Left hindlimb (tissue), 1 donor: ENCODE measurements around the gene CRIP3.
"Not testable (repeated sequence)": the region's sequence is repeated elsewhere in the genome, so short reads cannot be mapped to it uniquely, and the experiment has no call there.

Source experiments
- DNase-seq: peaks from one replicate; pipeline ENCODE4 v3.0.0-alpha.2; 2018

Gene CRIP3

DNA sequence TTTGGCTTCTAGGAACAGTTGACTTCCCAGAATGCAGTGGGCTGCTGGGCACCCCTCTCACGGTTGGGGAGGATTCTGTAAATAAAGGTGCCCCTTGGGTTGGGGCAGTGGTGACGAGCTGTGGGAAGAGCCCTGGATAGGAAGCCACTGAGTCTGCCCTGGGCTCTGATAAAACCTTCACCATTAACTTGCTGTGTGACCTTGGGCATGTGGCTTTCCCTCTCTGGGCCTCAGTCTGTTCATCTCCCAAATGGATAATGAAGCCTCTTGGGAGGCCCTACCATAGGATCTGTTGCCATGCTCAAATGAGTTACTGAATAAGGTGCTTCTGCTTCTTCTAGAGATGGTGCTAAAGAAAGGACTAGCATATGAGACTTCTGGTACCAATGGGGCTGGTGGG is 3.7 kb downstream of the CRIP3 start:
- DNase-seq, result no peak

DNA sequence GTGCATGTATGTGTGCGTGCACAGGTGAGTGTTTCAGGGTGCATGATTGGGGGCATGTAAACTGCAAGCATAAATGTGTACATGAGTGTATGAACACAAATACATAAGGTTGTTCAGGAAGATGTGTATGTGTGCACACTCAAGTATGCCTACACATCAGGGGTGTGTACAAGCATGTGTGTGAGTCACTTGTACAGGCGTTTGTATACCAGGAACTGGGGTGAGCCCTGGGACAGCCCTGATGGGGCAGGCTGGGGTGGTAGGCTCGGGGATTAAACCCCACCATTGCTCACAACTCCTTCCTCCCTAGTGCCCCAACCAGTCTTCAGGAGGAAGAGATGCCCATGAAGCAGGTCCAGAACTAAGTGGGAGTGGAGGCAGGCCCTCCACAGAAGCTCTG is 4.3 kb downstream of the CRIP3 start:
- no peak for DNase-seq

DNA sequence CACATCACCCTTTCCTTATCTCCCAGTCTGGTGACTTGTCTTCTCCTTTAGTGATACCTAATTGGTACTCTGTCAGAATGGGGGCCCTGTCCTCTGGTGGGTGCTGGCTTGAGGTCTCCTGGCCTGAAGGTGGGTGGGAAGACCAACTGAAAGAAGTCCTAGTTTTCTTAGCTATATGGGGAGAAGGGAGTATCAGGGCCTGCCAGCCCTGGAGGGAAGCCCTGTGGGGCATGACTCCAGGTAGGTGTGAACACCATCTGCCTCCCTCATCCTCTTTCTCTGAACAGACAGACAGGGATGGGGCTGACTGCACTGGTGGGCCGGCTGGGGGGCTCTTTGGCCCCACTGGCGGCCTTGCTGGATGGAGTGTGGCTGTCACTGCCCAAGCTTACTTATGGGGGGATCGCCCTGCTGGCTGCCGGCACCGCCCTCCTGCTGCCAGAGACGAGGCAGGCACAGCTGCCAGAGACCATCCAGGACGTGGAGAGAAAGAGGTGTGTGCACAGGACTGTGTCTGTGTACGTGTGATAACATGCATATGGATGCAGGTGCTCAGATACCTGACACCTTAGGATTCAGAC is 4.8 kb downstream of the CRIP3 start:
- DNase-seq, result no peak

DNA sequence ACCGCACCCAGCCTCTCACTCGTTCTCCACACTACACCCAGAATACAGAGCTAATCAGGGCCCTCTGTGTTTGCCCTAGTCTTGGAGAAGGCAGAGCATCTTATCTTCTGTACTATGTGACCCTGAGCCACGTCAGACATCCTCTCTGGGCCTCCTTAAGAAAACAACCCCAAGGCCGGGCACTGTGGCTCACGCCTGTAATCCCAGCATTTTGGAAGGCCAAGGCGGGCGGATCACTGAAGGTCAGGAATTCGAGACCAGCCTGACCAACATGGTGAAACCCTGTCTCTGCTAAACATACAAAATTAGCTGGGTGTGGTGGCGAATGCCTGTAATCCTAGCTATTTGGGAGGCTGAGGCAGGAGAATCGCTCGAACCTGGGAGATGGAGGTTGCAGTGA is 5.6 kb downstream of the CRIP3 start:
- DNase-seq, result not testable (repeated sequence)

DNA sequence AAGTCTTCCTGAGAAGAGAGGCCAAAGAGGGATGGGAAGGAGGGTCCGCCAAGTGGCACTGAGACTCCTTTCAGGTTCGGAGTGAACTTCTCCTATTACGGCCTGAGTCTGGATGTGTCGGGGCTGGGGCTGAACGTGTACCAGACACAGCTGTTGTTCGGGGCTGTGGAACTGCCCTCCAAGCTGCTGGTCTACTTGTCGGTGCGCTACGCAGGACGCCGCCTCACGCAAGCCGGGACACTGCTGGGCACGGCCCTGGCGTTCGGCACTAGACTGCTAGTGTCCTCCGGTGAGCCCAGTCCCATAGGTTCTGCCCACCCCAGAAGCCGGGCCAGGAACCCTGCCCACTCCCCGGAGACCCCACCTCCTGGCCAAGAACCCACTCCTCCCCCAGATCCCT is 6.5 kb downstream of the CRIP3 start:
- no peak for DNase-seq

DNA sequence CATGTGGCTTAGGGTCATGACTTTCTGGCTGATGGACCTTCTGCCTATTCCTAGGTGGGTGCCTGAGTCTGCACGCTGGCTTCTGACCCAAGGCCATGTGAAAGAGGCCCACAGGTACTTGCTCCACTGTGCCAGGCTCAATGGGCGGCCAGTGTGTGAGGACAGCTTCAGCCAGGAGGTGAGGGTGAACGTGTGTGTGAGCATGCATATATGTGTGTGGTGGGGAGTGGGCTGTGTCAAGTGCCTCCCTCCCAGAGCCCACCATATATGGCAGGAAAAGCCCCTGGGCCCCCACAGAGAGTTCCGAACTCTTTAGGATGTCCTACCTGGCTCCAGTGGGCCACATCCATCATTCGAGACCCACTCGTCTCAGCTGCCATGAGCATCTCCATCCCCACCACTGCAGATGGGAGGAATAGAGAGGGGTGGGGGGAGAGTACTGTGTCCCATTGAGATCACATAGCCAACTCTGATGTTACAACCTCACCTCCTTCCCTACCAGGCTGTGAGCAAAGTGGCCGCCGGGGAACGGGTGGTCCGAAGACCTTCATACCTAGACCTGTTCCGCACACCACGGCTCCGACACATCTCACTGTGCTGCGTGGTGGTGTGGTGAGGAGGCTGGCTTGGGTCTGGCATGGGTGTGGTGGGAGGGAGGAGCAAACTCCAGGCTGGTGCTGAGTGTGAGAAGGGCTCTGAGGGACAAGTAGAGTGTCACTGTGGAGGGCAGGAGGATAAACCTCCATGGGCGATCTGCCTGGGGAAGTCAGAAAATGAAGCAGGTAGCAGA is 7.3 kb downstream of the CRIP3 start:
- no peak for DNase-seq

DNA sequence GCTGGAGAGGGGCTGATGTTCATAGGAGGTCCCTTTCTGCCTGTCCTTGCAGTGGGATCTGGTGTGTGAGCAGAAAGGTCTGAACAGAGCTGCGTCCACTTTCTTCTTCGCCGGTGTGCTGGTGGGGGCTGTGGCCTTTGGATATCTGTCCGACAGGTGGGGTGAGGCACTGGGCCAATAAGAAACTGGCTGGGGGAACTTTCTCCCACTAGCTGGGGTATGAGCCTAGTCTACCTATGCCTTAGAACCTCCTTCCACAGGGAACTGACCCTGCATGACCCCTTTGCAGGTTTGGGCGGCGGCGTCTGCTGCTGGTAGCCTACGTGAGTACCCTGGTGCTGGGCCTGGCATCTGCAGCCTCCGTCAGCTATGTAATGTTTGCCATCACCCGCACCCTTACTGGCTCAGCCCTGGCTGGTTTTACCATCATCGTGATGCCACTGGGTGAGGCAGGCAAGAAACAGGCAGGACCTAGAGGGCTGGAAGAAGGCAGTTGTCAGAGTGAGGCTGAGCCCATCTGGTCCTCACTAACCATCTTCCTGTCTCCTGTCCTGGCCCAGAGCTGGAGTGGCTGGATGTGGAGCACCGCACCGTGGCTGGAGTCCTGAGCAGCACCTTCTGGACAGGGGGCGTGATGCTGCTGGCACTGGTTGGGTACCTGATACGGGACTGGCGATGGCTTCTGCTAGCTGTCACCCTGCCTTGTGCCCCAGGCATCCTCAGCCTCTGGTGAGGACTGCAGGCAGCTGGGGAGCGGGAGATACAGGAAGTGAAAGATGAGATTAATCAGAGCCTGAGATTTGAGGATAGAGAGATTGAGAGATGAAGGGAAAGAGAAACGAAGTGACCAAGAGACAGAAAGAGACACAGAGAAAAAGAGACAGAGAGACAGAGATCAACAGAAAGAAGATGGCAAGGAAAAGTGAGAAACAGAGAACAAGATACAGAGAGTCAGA is 9.0 kb downstream of the CRIP3 start:
- DNase-seq, result no peak

DNA sequence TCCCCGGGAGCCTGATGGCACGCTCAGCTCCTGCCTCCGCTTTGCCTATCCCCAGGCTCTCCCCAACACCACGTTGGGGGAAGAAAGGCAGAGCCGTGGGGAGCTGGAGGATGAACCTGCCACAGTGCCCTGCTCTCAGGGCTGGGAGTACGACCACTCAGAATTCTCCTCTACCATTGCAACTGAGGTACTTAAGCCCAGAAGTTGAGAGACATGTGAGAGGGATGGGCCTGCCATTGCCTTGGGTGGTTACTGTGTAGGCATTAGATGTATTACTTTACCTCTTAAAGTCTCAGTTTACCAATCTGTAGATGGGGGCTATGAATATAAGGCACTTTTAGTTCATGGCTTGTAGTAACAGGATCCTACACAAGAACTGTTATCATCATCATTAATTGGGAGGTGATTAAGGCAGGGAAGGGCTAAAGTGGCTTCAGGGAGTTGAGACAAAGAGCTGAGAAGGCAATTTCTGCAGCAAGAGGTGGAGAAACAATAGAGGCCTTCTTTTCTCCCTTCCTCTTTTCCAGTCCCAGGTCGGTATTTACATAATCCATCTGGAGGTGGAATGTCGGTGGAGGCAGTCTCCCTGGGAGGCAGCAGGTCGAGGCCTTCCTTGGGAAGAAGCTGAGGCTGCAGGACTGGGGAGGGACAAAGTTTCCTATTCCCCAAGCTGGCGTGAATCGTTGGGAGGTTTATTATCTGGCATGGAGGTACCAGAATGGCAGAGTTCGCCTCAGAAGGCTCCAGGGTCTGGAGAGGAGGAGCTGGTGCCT is 9.9 kb downstream of the CRIP3 start:
- DNase-seq, result no peak

DNA sequence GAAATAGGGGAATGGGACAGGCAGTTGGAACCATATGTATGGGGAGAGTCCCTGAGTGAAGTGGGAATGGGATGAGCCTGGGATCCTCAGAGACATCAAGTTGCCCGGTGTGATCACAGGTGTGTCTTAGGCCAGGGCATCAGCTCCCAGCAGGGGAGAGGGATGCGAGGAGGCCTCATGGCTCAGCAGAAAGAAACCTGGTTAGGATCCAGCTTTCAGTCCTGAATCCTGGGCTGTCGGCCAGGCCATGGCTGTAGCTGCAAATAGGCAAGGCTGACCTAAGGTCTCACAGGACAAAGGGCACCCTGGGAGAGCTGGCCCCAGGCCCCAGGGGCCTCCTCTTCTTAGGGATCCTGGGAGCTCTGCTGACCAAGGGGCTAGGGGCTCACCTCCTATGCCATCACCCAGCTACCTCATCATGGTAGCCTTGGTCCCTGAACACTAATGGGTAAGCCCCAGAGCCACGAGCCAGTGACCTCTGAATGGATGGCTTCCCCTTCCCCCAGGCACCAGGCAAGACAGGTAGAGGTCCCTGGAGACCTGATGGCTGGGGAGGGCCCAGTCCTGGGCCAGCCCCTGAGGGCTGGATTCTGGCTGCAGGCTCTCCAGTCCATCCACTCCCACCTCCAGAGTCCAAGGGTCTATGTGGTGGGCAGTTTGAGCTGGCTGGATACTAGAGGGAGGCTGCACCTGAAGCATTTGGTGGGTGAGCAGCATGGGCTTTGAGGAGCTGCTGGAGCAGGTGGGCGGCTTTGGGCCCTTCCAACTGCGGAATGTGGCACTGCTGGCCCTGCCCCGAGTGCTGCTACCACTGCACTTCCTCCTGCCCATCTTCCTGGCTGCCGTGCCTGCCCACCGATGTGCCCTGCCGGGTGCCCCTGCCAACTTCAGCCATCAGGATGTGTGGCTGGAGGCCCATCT is 10.7 kb downstream of the CRIP3 start, which contains the start of gene SLC22A7:
SLC22A7 (plus strand) TSS at position 617 of the 921 bp plus-strand sequence; CDS start at position 716, 99 bp downstream.
- no peak for DNase-seq

DNA sequence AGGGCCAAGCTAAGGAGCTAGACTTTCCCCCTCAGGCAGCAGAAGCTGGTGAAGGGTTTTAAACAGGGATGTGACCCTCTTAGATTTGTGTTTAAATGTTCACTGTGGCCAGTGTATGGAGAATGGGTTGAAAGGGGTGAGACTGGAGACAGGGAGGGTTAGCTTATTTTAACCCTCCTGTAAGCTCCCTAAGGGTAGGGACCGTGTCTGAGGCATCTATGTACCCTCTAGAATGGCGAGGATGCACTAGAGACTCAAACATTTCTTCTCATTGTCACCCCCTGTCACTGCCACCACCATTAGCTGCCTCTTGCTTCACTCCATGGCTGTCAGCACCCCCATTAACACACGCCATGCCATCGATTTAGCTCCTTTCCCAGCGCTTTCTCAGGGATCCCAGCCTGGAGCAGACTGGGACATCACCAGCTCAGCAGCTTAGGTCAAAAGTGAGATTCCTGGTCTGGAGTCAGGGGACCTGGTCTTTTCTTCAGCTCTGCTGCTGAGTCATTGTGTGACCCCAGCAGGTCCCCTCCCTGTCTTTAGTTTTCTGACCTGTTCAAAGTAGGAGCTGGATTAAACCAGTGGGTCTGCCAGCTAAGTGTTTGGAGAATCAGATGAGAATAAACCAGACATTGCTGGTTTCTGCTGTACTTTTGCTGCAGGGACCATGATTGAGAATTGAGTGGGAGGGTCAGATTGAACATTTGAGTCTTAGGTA is 11.7 kb downstream of the CRIP3 start:
- DNase-seq, result no peak

DNA sequence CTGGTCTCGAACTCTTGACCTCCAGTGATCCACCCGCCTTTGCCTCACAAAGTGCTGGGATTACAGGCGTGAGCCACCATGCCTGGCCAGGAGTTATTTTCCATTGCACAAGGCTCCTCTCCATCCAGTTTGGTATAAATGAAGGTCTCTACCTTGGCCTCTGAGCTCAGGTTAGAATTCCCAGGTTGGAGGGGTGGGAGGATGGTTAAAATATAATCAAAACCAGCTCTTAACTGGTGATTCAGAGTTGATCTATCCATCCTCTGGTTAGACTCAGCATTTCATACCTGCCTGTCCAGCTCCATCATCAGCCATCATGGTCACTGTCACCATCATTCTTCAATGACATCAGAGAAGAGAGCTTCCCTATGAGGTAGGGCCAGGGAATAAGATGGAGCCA is 13.2 kb downstream of the CRIP3 start:
- no peak for DNase-seq

DNA sequence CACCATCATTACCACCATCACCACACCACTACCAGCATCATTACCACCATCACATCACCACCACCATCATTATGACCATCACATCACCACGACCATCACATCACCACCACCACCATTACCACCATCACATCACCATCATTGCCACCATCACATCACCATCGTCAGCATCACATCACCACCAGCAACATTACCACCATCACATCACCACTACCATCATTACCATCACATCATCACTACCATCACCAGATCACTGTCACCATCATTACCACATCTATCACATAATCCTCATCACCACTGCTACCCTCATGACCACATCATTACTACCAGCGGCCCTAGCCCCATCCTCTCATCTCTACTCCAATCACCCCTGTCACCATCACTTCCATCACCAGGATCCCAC is 14.1 kb downstream of the CRIP3 start:
- DNase-seq, result no peak

DNA sequence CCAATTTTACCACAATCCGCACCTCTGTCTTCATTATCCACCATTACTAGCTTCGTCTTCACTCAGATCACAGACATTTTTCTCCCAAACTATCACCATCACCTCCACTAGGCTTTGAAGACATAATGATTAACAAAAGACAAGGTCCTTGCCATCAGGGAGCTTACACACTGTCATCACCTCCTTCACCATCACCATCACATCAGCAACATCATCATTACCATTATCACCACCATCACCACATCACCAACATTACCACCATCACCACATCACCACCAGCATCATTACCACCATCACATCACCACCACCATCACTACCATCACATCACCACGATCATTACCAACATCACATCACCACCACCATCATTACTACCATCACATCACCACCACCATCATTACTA is 14.9 kb downstream of the CRIP3 start:
- DNase-seq, result no peak

DNA sequence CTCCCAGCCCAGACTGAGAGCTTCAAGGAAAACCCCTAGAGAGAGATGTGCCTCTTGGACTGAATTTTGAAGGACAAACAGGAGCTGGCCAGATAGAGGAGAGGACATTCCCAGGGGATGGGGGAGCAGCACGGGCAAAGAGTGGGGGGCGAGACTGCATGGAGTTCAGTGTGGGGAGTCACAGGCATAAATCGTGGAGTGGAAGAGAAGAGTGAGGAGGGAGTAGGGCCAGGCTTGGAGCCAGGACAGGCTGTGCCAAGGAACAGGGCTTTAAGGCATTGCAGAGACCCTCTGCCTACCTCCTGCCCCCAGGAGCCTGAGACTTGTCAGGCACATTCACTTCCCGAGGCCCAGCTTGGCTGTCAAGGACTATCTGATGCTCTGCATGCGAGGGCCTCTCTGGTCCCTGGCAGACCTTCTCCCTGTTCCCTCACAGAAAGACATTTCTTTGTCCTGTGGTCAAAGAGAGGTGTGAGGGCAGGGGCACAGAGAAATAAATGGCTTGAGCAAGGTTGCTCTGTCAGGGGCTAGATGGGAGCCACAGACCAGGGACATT is 15.8 kb downstream of the CRIP3 start:
- DNase-seq, result no peak

DNA sequence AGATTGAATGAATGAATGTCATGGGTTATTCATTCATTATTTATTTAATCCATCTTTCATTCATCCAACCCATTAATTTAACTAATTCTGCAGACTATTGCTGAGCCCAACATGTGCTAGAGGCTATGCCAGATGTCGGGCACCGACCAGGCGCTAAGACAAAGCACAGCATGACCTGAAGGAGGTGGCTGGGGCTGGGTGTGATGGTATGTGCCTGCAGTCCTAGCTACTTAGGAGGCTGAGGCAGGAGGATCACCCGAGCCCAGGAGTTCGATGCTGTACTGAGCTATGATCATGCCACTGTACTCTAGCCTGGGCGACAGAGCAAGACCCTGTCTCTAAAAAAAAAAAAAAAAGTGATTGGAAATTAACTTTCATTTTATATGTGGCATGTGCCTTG is 16.3 kb downstream of the CRIP3 start:
- DNase-seq, result no peak

DNA sequence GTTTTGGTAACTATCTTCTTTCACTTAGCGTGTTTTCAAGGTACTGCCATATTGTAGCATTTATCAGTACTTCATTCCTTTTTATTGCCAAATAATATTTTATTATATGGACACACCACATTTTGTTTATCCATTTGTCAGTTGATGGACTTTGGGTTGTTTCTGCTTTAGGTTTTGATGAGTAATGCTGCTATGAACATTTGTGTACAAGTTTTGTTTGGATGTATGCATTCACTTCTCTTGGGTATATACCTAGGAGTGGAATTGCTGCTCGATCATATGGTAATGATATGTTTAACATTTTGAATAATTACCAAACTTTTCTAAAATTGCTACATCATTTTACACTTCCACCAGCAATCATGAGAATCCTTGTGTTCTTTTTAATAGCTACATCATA is 16.9 kb downstream of the CRIP3 start:
- no peak for DNase-seq

DNA sequence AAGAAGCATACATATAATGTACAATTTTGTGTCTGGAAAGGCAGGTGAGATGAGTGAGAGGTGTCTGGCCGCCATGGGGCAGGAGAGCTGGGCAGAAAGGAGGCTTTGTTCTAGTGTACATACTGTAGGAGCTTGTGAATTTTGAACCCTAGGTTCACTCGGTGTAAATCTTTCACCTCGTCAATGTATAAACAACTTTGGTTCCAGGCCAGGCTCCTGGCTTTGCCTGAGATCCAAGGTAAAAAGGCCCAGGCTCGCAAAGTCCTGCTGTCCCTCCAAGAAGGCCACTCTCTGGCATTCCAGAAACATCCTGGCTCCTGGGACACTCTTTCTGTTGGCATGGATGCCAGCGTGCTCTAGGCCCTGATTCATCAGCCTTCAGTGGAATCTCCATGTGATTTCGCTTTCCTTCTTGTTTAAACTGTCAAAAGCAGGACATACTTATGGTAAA is 17.7 kb downstream of the CRIP3 start:
- no peak for DNase-seq

DNA sequence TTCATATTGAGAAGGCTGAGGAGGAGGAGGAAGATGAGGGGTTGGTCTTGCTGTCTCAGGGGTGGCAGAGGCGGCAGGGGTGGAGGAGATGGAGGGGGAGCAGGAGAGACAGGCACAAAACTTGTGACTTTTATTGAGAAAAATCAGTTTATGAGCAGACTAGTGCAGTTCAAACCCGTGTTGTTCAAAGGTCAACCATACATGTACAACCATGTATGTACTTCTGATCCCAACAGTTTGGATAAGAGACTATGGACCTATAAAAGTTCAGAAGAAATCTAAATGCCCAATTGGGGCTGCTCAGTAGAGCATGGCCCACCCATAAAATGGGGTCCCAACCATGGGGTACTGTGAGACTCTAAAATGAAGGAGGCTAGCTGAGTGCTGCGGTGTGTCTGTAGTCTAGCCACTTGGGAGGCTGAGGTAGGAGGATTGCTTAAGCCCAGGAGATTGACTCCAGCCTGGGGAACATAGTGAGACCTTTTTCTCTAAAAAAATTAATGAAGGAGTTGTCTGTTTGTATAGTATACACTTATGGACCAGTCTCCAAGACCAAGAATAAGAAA is 18.2 kb downstream of the CRIP3 start:
- DNase-seq, result no peak

DNA sequence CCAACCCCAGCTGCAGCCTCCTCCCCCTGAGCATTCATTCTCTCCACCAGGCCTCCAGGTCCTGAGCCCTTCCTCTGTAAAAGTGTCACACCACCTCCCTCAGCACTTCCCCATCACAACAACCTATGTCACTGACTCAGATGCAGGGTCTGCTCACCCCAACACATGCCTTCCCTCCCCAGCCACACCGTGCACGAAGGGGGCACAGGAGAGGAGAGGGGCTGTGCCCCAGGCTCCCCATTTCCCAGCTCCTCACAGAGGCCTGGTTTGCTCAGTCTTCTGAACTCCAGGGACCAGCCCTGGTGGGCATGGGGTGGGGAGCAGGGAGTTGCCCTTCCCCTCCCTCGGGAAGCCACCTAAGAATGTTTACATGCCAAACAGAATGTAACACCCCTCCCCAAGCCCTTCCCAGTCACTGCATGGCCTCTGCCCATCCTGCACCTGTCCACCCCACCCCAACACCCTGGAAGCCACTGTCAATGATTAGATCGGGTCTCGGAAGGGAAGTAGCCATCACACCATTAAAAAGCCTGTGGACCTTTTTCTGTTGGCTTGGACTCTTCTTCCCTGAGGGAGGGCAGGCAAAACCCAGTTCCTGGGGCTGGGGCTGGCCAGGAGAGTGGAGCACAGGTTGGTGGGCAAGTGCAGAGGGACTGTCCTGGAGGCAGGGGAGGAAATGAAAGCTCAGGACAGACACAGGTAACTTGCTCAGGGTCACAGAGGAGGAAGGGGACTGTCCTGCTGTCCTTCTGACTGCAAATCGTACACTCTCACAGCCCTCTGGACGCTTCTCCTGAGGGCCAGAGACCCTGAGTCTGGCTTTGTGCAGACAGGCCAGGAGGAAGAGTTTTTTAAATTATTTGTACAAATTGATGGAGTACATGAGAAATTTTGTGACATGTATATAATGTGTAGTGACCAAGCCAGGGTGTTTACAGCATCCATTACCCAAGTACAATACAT is 20.6 kb downstream of the CRIP3 start:
- no peak for DNase-seq
